Glomerular visceral epithelial cell (primary cell): ENCODE data around the gene DDX28.
"Not testable (repeated sequence)": the region's sequence is repeated elsewhere in the genome, so short reads cannot be mapped to it uniquely, and the experiment has no call there.

ENCODE experiments used
- DNase-seq: peaks from one replicate; pipeline ENCODE4 v3.0.0-alpha.2; 2016; ENCODE audit errors: extremely low spot score

DDX28 gene

GRCh38 chr16:67994040-67994408, 29.0 kb downstream of the DDX28 start:
- DNase-seq: not testable (repeated sequence)

- peak; percentile 73 for DNase-seq
Observed at GRCh38 chr16:67993207-67994039, 29.6 kb downstream of the DDX28 start.

DNA sequence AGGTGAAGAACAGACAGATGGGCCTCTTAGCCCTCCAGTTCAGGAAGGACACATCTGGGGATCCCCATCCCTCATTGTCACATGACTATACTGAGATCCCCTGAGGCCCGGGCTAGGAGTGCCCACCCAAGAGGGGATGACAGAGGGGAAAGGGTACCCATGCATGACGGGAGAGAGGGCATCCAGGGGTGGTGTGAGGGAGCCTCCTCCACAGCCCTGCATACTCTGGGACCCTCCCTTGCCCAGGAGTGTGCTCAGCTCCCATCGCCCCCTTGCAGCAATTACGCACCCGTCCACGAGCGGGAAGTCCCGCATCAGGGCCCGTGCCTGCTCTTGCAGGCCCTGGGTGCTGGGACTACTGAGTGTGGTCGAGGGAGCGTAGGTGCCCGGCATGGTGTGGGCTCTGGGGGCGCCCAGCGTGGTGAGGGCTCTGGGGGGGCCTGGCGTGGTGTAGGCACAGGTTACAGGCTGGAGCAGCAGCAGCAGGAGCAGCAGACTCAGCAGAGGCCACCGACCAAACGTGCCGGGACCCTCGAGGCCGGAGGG, 30.3 kb downstream of the DDX28 start:
- DNase-seq: no peak

GRCh38 chr16:67990018-67990386, 33.0 kb downstream of the DDX28 start:
- DNase-seq: no peak

- DNase-seq: no peak
Observed at GRCh38 chr16:67989322-67990017, 33.6 kb downstream of the DDX28 start.

DNA sequence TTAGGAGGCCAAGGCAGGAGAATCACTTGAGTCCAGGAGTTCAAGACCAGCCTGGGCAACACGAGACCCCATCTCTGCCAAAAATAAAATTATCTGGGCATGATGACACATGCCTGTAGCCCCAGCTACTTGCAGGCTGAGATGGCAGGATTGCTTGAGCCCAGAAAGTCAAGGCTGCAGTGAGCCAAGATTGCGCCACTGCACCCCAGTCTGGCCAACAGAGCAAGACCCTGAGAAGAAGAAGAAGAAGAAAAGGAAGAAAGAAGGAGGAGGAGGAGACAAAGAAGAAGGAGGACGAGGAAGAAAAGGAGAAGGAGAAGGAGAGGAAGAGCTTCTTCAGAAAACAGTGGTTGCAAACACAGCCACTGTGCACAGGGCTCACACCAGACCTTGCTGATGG, 34.4 kb downstream of the DDX28 start:
- no peak for DNase-seq

- DNase-seq: peak; percentile 40
Observed at GRCh38 chr16:67987460-67988160, 35.4 kb downstream of the DDX28 start.

- no peak for DNase-seq
Observed at GRCh38 chr16:67986949-67987348, 36.1 kb downstream of the DDX28 start.

DNA sequence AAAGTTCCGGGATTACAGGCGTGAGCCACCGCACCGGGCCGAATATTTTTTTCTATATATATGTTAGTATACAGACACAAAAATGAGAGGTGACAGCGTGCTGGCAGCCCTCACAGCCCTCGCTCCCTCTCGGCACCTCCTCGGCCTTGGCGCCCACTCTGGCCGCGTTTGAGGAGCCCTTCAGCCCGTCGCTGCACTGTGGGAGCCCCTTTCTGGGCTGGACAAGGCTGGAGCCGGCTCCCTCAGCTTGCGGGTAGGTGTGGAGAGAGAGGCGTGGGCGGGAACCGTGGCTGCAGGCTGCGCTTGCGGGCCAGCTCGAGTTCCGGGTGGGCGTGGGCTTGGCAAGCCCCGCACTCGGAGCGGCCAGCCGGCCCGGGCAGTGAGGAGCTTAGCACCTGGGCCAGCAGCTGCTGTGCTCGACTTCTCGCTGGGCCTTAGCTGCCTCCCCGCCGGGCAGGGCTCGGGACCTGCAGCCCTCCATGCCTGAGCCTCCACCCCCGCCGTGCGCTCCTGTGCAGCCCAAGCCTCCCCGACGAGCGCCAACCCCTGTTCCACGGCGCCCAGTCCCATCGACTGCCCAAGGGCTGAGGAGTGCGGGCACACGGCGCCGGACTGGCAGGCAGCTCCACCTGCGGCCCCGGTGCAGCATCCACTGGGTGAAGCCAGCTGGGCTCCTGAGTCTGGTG, 40.9 kb downstream of the DDX28 start:
- no peak for DNase-seq

- no peak for DNase-seq
Observed at GRCh38 chr16:67979955-67980678, 42.9 kb downstream of the DDX28 start, which contains the start of gene DPEP3. Gene DPEP3, minus strand, starts transcription at chr16:67980499. Its CDS starts 119 bp downstream, at chr16:67980380.

- no peak for DNase-seq
Observed at GRCh38 chr16:67977469-67978227, 45.4 kb downstream of the DDX28 start.

DNA sequence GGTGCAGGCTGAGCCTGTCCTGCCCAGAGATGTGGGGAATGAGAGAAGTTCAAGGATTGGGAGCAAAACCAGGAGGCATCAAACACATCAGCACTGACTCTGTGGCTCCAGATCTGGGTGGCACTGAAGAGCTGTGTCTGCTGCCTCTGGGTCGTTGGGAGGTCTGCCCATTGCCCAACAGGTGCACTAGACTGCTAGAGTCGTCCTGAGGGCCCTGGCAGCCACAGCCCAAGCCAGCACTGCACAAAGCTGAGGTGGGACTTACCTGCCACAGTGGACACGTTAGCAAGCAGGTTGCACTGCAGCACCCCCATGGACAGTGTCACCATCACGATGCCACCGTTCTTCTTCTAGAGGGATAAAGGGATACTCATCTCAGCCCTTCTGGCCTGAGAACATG, 46.0 kb downstream of the DDX28 start:
- no peak for DNase-seq

DNA sequence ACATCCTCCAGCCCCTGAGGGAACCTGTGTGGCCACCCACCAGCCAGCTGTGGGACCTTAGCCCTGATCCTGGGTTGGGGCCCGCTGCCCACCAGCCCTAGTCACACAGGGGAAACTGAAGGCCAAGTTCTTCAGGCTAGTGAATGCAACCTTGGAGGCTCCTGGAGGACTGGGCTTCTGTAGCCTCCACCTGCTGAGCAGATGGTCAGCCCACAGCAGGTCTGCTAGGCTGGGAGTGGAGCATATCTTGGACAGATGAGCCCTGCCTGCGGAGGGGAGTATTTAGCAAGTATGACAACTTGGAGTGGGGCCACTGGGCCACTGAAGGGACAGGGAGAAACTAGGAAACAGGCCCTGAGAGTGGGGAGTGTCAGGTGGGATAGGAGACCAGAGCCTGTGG, 46.8 kb downstream of the DDX28 start:
- no peak for DNase-seq

DNA sequence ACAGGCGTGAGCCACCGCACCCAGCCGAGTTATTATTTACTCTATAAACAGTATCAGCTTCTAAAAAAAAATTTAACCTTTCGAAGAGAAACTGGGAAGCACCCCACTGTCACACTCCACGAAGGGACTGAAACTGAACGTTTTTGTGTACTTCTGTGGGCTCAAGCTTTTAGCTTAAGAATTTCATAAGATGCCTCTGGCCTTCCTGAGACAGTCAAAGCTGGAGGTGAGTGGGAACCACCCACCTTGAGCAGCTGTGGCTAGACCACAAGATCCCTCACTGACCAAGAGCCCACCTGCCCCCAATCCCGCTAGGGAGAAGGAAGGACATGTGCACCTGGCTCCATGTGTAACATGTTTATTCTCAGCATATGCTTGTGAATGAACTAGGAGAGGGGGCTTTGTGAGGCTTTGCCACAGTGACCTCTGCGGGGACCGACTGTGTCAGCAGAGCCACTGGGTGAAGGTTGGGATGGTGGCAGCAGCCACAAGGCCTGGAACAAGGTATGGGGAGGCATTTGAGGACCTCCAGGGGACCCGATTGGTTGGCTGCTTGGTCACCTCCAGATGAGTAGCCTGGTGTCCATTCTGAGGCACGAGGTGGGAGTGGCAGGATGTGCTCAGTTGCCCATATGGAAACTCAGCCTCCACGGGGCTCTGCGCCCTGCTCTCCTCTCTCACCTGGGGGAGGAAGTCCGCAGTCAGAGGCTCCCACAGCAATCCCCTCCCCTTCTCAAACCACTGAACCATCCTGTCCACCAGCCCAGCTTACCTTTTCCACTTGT, 47.5 kb downstream of the DDX28 start:
- DNase-seq: no peak

DNA sequence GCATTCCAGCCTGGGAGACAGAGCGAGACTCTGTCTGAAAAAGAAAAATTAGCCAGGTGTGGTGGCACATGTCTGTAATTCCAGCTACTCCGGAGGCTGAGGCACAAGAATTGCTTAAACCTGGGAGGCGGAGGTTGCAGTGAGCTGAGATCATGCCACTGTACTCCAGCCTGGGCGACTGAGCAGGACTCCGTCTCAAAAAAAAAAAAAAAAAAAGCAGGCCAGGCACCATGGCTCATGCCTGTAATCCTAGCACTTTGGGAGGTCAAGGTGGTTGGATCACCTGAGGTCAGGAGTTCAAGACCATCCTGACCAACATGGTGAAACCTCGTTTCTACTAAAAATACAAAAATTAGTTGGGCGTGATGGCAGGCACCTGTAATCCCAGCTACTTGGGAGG, 50.7 kb downstream of the DDX28 start:
- DNase-seq: not testable (repeated sequence)

GRCh38 chr16:67971111-67971510, 51.9 kb downstream of the DDX28 start:
- no peak for DNase-seq
